Kidney (tissue), 14 donors: ENCODE measurements around the gene R3HDM1. TPM values are rescaled to one million over a fixed set of nuclear protein-coding genes. Genes with fewer than 3 reads are reported as not detected.
"Not testable (repeated sequence)": the region's sequence is repeated elsewhere in the genome, so short reads cannot be mapped to it uniquely, and the experiment has no call there.

Source experiments
- DNase-seq, 5 donors: peaks; one replicate each; pipeline ENCODE4 v3.0.0-alpha.2; 2013 to 2020
- FAIRE-seq: peaks from 2 replicates; lab custom pipeline; 2012; peaks lifted over from hg19 to GRCh38; lab: Jason Lieb, UNC
- H3K27ac ChIP-seq, 2 donors: one replicate each; pipeline ENCODE4 v1.7.0; 2013; ENCODE audit warnings: low read depth in 2 of 2, low read length in 2 of 2, inconsistent platforms in 1 of 2
- H3K27me3 ChIP-seq: one replicate; pipeline ENCODE4 v1.7.1; 2013; ENCODE audit warnings: low read length, inconsistent platforms; ENCODE audit not compliant: control insufficient read depth, insufficient read depth
- H3K36me3 ChIP-seq, 3 donors: one replicate each; pipeline versions ENCODE4 v1.7.0 to v1.7.1; 2013; ENCODE audit warnings: low read length in 3 of 3, control low read depth in 1 of 3, inconsistent platforms in 1 of 3; ENCODE audit not compliant: insufficient read depth in 3 of 3, control insufficient read depth in 2 of 3
- H3K4me1 ChIP-seq, 3 donors: one replicate each; pipeline versions ENCODE4 v1.7.0 to v1.7.1; 2013; ENCODE audit warnings: low read length in 3 of 3, inconsistent platforms in 1 of 3, low read depth in 1 of 3; ENCODE audit not compliant: control insufficient read depth in 2 of 3, insufficient read depth in 2 of 3
- H3K4me3 ChIP-seq, 3 donors: one replicate each; pipeline versions ENCODE4 v1.7.0 to v1.8.1; 2013; ENCODE audit warnings: low read length in 3 of 3, control low read depth in 1 of 3, inconsistent platforms in 1 of 3
- H3K9ac ChIP-seq, 3 donors: one replicate each; pipeline versions ENCODE4 v1.7.0 to v1.7.1; 2013; ENCODE audit warnings: low read length in 3 of 3, control low read depth in 1 of 3, inconsistent platforms in 1 of 3
- H3K9me3 ChIP-seq, 3 donors: one replicate each; pipeline versions ENCODE4 v1.7.0 to v1.7.1; 2013; ENCODE audit warnings: low read length in 3 of 3, control low read depth in 1 of 3, inconsistent platforms in 1 of 3; ENCODE audit not compliant: control insufficient read depth in 2 of 3, insufficient read depth in 1 of 3
- intact Hi-C: fragments of 100-400 bp; cut with DNase I; formaldehyde crosslinking; loops from one replicate; pipeline ENCODE4 v1.11.1; 2022
- polyA plus RNA-seq: library from polyadenylated mRNA; stranded (reverse); fragments of 350-450 nt; fragmentation: Illumina TruSeq; extraction: RNeasy Lipid Tissue Mini Kit (QIAGEN cat#74804); gene quantifications from one replicate; pipeline ENCODE4 v1.2.3, GENCODE V29; 2014; ENCODE audit warnings: low read depth, low replicate concordance; ENCODE audit not compliant: insufficient read depth
- total RNA-seq: library from RNA; stranded (reverse); fragmentation: NEBNext Ultra II Directional; extraction: Animal tissue kit (Norgen Biotek cat#: 25700); gene quantifications from one replicate; pipeline ENCODE4 v1.2.1, GENCODE V29; 2021
- TF ChIP-seq, protein P1 (sequence below): IDR thresholded peaks from 3 replicates; pipeline ENCODE4 v1.5.1; 2012; ENCODE audit warnings: mild to moderate bottlenecking, moderate library complexity, borderline replicate concordance; ENCODE audit not compliant: insufficient read depth; ENCODE audit errors: extremely low read depth
- donor health status: control.
- donor health status: control.
- donor health status: control.
- donor health status: control.
- donor health status: control.
- donor health status: DM: yes; HTN: yes; CAD: no.
- donor health status: Normal renal cell carcinoma (clear cell type).

The R3HDM1 gene
- total and polyA plus RNA-seq, 2 donors from 2014 or later, result 9.2 to 31.8 TPM

DNA sequence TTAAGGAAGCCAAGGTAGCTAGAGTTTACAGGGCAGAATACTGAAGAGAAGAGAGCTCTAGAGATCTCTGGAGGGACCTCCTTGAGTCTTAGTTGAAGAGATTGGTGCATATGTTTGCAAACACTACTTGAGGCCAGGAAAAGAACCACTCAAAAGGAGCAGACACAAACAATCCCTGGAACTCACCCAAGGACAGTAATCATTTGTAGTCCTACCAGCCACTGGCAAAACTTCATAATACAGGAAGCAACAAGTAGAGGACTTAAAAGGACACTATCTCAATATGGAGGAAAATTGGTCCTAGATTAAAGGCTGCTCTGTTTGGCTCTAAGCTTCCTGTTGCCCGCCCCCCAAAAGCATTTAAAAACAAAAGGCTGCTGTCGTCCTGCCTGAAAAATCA is 163.4 kb downstream of the R3HDM1 start:
- no peaks in the 10 kb centered on the region for H3K9me3 ChIP-seq
- no peak overlapping the region for H3K4me3 ChIP-seq
- no peak overlapping the region for H3K9ac ChIP-seq
- intact Hi-C loops, result no loop called here
- no peaks in the 10 kb centered on the region for H3K27me3 ChIP-seq
- FAIRE-seq (no peak), DNase-seq (peak in 1 of 5 donors; percentile 19)
- no peaks in the 10 kb centered on the region for H3K4me1 ChIP-seq
- H3K36me3 ChIP-seq, result no peaks in the 10 kb centered on the region
- H3K27ac ChIP-seq, result no peak overlapping the region
- TF ChIP-seq, protein P1, sequence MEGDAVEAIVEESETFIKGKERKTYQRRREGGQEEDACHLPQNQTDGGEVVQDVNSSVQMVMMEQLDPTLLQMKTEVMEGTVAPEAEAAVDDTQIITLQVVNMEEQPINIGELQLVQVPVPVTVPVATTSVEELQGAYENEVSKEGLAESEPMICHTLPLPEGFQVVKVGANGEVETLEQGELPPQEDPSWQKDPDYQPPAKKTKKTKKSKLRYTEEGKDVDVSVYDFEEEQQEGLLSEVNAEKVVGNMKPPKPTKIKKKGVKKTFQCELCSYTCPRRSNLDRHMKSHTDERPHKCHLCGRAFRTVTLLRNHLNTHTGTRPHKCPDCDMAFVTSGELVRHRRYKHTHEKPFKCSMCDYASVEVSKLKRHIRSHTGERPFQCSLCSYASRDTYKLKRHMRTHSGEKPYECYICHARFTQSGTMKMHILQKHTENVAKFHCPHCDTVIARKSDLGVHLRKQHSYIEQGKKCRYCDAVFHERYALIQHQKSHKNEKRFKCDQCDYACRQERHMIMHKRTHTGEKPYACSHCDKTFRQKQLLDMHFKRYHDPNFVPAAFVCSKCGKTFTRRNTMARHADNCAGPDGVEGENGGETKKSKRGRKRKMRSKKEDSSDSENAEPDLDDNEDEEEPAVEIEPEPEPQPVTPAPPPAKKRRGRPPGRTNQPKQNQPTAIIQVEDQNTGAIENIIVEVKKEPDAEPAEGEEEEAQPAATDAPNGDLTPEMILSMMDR, result no peak

DNA sequence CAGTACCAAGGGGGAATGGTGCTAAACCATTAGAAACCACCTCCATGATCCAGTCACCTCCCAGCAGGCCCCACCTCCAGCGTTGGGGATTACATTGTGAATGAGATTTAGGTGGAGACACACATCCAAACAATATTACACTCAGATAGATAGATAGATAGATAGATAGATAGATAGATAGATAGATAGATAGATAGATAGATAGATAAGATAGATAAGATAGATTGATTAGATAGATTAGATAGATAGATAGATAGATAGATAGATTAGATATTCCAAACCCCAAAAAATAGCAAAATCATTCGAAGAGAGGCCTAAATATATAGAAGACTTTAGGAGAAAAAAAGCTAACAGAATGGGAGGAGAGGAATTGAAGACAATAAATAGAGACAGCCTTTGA is 167.6 kb downstream of the R3HDM1 start:
- H3K9me3 ChIP-seq, result no peaks in the 10 kb centered on the region
- no peaks in the 10 kb centered on the region for H3K36me3 ChIP-seq
- TF ChIP-seq, protein P1, result no peak
- H3K4me1 ChIP-seq, result no peaks in the 10 kb centered on the region
- H3K4me3 ChIP-seq, result no peak overlapping the region
- FAIRE-seq (no peak), DNase-seq (no peak)
- H3K9ac ChIP-seq, result no peak overlapping the region
- no peak overlapping the region for H3K27ac ChIP-seq
- no peaks in the 10 kb centered on the region for H3K27me3 ChIP-seq
- intact Hi-C loops, result no loop called here

DNA sequence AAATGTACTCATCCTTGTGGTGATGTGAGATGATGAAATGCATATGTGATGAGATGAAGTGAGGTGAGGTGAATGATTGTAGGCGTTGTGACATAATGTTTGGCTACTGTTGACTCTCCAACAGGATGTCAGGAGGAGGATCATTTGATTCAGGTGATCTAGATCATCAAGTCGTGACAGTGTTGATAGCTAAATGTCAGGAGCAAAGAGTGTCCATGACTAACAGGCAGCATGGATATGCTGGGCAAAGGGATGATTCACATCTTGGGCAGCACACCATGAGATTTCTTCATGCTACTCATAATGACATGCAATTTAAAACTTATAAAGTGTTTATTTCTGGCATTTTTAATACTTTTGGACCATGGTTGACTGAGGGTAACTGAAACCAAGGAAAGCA is 170.2 kb downstream of the R3HDM1 start:
- FAIRE-seq, result no peak
- no peaks in the 10 kb centered on the region for H3K27me3 ChIP-seq
- DNase-seq, result no peak
- no peaks in the 10 kb centered on the region for H3K9me3 ChIP-seq
- no peaks in the 10 kb centered on the region for H3K4me1 ChIP-seq
- TF ChIP-seq, protein P1, result no peak
- H3K9ac ChIP-seq, result no peak overlapping the region
- H3K4me3 ChIP-seq, result no peak overlapping the region
- intact Hi-C loops, result no loop called here
- no peak overlapping the region for H3K27ac ChIP-seq
- H3K36me3 ChIP-seq, result no peaks in the 10 kb centered on the region

DNA sequence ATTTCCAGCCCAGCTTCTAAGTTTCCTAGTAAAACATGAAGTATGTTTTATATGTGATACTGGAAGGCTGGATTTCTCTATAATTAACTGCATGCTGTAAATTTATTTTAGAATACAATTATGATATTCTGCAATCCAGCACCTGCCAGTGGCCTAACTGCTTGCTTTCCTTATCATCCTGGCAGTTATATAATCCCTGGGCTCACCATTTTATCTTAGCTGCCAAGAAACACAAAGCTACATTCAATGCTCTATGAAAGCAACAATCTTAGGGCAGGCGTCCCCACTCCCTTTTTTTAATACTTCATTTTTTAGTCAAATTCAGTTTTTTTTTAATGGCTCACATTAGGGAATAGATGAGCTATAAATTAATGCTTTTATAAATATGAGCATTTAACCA is 172.0 kb downstream of the R3HDM1 start:
- FAIRE-seq, result no peak
- no peak for DNase-seq
- TF ChIP-seq, protein P1, result no peak
- Histone ChIP-seq H3K4me1 (no peaks in the 10 kb centered on the region), H3K27ac (no peak overlapping the region), H3K9ac (no peak overlapping the region), H3K36me3 (no peaks in the 10 kb centered on the region), H3K27me3 (no peaks in the 10 kb centered on the region), H3K9me3 (no peaks in the 10 kb centered on the region), H3K4me3 (no peak overlapping the region)
- intact Hi-C loops, result no loop called here

DNA sequence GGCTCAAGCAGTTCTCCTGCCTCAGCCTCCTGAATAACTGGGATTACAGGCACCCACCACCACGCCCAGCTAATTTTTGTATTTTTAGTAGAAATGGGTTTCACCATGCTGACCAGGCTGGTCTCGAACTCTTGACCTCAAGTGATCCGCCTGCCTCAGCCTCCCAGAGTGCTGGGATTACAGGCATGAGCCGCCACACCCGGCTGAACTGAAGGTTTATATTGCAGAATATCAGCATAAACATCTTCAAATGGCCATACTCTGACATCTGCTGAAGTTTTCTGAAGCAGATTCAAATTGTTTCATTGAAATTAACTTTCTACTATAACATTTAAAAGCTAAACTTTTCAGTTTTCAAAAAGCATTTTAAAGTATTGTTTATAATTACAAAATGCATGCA is 172.8 kb downstream of the R3HDM1 start:
- H3K27ac ChIP-seq, DNase-seq, FAIRE-seq, H3K27me3 ChIP-seq, H3K36me3 ChIP-seq, H3K4me1 ChIP-seq, intact Hi-C loops, H3K9ac ChIP-seq, H3K9me3 ChIP-seq, H3K4me3 ChIP-seq: not testable (repeated sequence)
